ENCODE measurements around the gene THAP11. TPM values are rescaled to one million over a fixed set of nuclear protein-coding genes. Genes with fewer than 3 reads are reported as not detected.

The THAP11 gene
- total RNA-seq, 1 experiment from 2014 or later: 39.1 TPM

- Histone ChIP-seq H3K27ac (ENCODE audit: low read length) (peak overlapping the region; percentile 87), H3F3A (ENCODE audit: low read length, unreplicated experiment) (no peaks in the 10 kb centered on the region), H3K4me3 (ENCODE audit: low read length) (0 out of 2 replicates have a peak overlapping the region, but pooled peaks have one; percentile 24), H3K9ac (ENCODE audit: low read length) (peak overlapping the region; percentile 36), H3K9me3 (ENCODE audit: low read length) (no peaks in the 10 kb centered on the region), H2AFZ (ENCODE audit: low read length) (no peak overlapping the region), H4K20me1 (ENCODE audit: low read length) (peaks cover 7% of the 10 kb centered on the region; the same call in 1 of the 2 replicates), H3K79me2 (ENCODE audit: low read length) (peaks cover 92% of the 10 kb centered on the region), H3K4me1 (ENCODE audit: insufficient read depth, low read length) (peaks cover 41% of the 10 kb centered on the region), H3K36me3 (ENCODE audit: low read depth, low read length) (peaks cover 15% of the 10 kb centered on the region), H3K9me2 (replicated peaks; ENCODE audit: low read length) (no peaks in the 10 kb centered on the region), H3K4me2 (ENCODE audit: low read length) (peak overlapping the region; percentile 44), H3K27me3 (ENCODE audit: low read length) (no peaks in the 10 kb centered on the region)
- peak; percentile 68 for DNase-seq
- ATAC-seq: peak; percentile 48
- ChIA-PET CTCF (interaction anchor here (0.9 kb wide), 1 partner anchor 44 kb away, joined by 5 read pairs; no protein-coding TSS in a partner anchor), POLR2A (ENCODE audit: unreplicated experiment) (interaction anchor here (0.7 to 0.9 kb wide), 2 partner anchors 14 to 44 kb away, joined by 4 to 5 read pairs; partner anchors contain the start of gene NUTF2)
- TSS peak; percentile 84 for BruUV-seq (replicated peaks)
- TF ChIP-seq EZH2 (IDR thresholded peaks at IDR 0.05; ENCODE audit: low read length, unreplicated experiment): no peak
- no peak for TF ChIP-seq CTCF (conservative IDR thresholded peaks at IDR 0.05; ENCODE audit: low read depth, low read length)
- no peak for TF ChIP-seq EZH2phosphoT487 (IDR thresholded peaks at IDR 0.05; ENCODE audit: borderline replicate concordance, low read length)
- intact Hi-C loops (cut with micrococcal nuclease): loop anchor here (2.0 kb wide), 1 partner anchor 14 kb away; the partner anchor contains the start of genes CENPT and NUTF2
Measured at GRCh38 chr16:67860589-67861398, 18.7 kb downstream of the THAP11 start.

GRCh38 chr16:67861877-67862276, 19.8 kb downstream of the THAP11 start:
- Histone ChIP-seq H3K9me2 (replicated peaks; ENCODE audit: low read length) (no peaks in the 10 kb centered on the region), H3K27ac (ENCODE audit: low read length) (peak overlapping the region; percentile 87; the same call in 1 of the 2 replicates), H3K4me3 (ENCODE audit: low read length) (no peak overlapping the region), H3K36me3 (ENCODE audit: low read depth, low read length) (peaks cover 18% of the 10 kb centered on the region), H3K4me1 (ENCODE audit: insufficient read depth, low read length) (peaks cover 36% of the 10 kb centered on the region), H3K9ac (ENCODE audit: low read length) (no peak overlapping the region), H3K4me2 (ENCODE audit: low read length) (no peak overlapping the region), H3K9me3 (ENCODE audit: low read length) (no peaks in the 10 kb centered on the region), H3F3A (ENCODE audit: low read length, unreplicated experiment) (no peaks in the 10 kb centered on the region), H2AFZ (ENCODE audit: low read length) (no peak overlapping the region), H3K27me3 (ENCODE audit: low read length) (no peaks in the 10 kb centered on the region), H4K20me1 (ENCODE audit: low read length) (peaks cover 7% of the 10 kb centered on the region; the same call in 1 of the 2 replicates), H3K79me2 (ENCODE audit: low read length) (peaks cover 82% of the 10 kb centered on the region)
- DNase-seq (no peak), ATAC-seq (no peak)
- TF ChIP-seq CTCF (conservative IDR thresholded peaks at IDR 0.05; ENCODE audit: low read depth, low read length): no peak
- no peak for TF ChIP-seq EZH2phosphoT487 (IDR thresholded peaks at IDR 0.05; ENCODE audit: borderline replicate concordance, low read length)
- no peak for TF ChIP-seq EZH2 (IDR thresholded peaks at IDR 0.05; ENCODE audit: low read length, unreplicated experiment)
- ChIA-PET CTCF (interaction anchor here (0.9 kb wide), 1 partner anchor 45 kb away, joined by 5 read pairs; no protein-coding TSS in a partner anchor), POLR2A (ENCODE audit: unreplicated experiment) (no interaction called here)
- BruUV-seq (replicated peaks): no TSS peak
- intact Hi-C loops (cut with micrococcal nuclease): loop anchor here (2.0 kb wide), 1 partner anchor 15 kb away; the partner anchor contains the start of genes CENPT and NUTF2

Measured in PC-3 (cell line).